Measurements from ENCODE around the gene ZNRF4. TPM values are rescaled to one million over a fixed set of nuclear protein-coding genes. Genes with fewer than 3 reads are reported as not detected.

Gene ZNRF4, protein sequence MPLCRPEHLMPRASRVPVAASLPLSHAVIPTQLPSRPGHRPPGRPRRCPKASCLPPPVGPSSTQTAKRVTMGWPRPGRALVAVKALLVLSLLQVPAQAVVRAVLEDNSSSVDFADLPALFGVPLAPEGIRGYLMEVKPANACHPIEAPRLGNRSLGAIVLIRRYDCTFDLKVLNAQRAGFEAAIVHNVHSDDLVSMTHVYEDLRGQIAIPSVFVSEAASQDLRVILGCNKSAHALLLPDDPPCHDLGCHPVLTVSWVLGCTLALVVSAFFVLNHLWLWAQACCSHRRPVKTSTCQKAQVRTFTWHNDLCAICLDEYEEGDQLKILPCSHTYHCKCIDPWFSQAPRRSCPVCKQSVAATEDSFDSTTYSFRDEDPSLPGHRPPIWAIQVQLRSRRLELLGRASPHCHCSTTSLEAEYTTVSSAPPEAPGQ
- not detected in 5 replicates for total RNA-seq (2022; extraction: Qiagen RNA extraction; ENCODE audit: low read depth)

DNA sequence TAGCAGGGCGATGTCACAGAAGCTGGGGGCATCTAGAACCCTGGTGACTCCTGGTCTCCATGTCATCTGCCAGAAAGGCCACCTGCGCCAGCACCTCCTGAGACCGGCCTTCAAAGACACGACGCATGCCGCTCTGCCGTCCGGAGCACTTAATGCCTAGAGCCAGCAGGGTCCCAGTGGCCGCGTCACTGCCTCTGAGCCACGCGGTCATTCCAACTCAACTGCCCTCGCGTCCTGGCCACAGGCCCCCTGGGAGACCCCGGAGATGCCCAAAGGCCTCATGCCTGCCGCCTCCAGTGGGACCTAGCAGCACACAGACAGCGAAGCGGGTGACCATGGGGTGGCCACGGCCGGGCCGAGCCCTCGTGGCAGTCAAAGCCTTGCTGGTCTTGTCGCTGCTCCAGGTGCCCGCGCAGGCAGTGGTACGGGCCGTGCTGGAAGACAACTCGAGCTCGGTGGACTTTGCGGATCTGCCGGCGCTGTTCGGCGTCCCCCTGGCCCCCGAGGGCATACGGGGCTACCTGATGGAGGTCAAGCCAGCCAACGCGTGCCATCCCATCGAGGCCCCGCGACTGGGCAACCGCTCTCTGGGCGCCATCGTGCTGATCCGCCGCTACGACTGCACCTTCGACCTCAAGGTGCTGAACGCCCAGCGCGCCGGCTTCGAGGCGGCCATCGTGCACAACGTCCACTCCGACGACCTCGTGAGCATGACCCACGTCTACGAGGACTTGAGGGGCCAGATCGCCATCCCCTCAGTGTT lies at the start of gene ZNRF4:
Gene ZNRF4 (plus strand): TSS at position 51 of the 763 bp plus-strand sequence. CDS start 75 bp downstream, at position 126.

Other genes with a start within 250 kb of the ZNRF4 start
- 15.0 to 34.9 TPM (median 27.3 TPM) in 5 replicates for gene PTPRS, start 114.6 kb upstream of the ZNRF4 start, total RNA-seq (2022; extraction: Qiagen RNA extraction; ENCODE audit: low read depth)
- 1.4 to 2.9 TPM (median 2.5 TPM) in 5 replicates for gene TINCR, start 112.5 kb downstream of the ZNRF4 start, total RNA-seq (2022; extraction: Qiagen RNA extraction; ENCODE audit: low read depth)
- gene SAFB2, start 167.4 kb downstream of the ZNRF4 start, total RNA-seq (2022; extraction: Qiagen RNA extraction; ENCODE audit: low read depth), result 26.4 to 42.2 TPM (median 40.8 TPM) in 5 replicates
- 49.2 to 62.7 TPM (median 58.9 TPM) in 5 replicates for gene SAFB, start 167.7 kb downstream of the ZNRF4 start, total RNA-seq (2022; extraction: Qiagen RNA extraction; ENCODE audit: low read depth)
- 40.6 to 69.2 TPM (median 63.8 TPM) in 5 replicates for gene MICOS13, start 225.1 kb downstream of the ZNRF4 start, total RNA-seq (2022; extraction: Qiagen RNA extraction; ENCODE audit: low read depth)
- gene HSD11B1L, start 225.6 kb downstream of the ZNRF4 start, total RNA-seq (2022; extraction: Qiagen RNA extraction; ENCODE audit: low read depth), result 4.3 to 5.0 TPM (median 4.6 TPM) in 5 replicates
- 676 to 817 TPM (median 781 TPM) in 5 replicates for gene RPL36, start 234.9 kb downstream of the ZNRF4 start, total RNA-seq (2022; extraction: Qiagen RNA extraction; ENCODE audit: low read depth)

Data from A549 treated with ZK216348 at 1 μM for 4 hours (cell line).